Activated T-cell treated with anti-CD3 and anti-CD28 coated beads, Interleukin-2, amount 50 U/mL, for 72 hours (primary cell): Measurements from ENCODE around the gene IGFBP1. TPM values are rescaled to one million over a fixed set of nuclear protein-coding genes. Genes with fewer than 3 reads are reported as not detected.

ENCODE experiments used
- ATAC-seq, 2 donors: fragments of 150-1000 bp; cut with Tn5 transposase; replicated peaks in 1 of 2; 2 replicates each; pipeline ENCODE4 v1.10.0; 2021; ENCODE audit warnings: moderate library complexity in 2 of 2, mild to moderate bottlenecking in 1 of 2
- DNase-seq, 2 donors: peaks; one replicate each; pipeline ENCODE4 v3.0.0; 2021 to 2022; ENCODE audit warnings: mixed read lengths in 1 of 2
- H3K27ac Mint-ChIP-seq: one replicate; pipeline ENCODE4 v1.8.0; 2022; ENCODE audit warnings: mild to moderate bottlenecking, moderate library complexity, mixed read lengths
- H3K27me3 Mint-ChIP-seq: one replicate; pipeline ENCODE4 v1.8.0; 2022; ENCODE audit warnings: low read depth, mixed read lengths
- H3K36me3 Mint-ChIP-seq, 2 donors: one replicate each; pipeline ENCODE4 v1.8.0; 2022; ENCODE audit warnings: mixed read lengths in 2 of 2, mild to moderate bottlenecking in 1 of 2; ENCODE audit not compliant: insufficient read depth in 2 of 2
- H3K4me1 Mint-ChIP-seq: one replicate; pipeline ENCODE4 v1.8.0; 2022; ENCODE audit warnings: low read depth, mixed read lengths
- H3K4me3 Mint-ChIP-seq, 2 donors: one replicate each; pipeline ENCODE4 v1.8.0; 2022; ENCODE audit warnings: mild to moderate bottlenecking in 2 of 2, mixed read lengths in 2 of 2, moderate library complexity in 2 of 2
- H3K9me3 Mint-ChIP-seq, 2 donors: one replicate each; pipeline ENCODE4 v1.8.0; 2022; ENCODE audit warnings: mixed read lengths in 2 of 2
- total RNA-seq, 2 donors: library from RNA; stranded (reverse); gene quantifications; one replicate each; pipeline ENCODE4 v1.2.3, GENCODE V29; 2022

The IGFBP1 gene
- total RNA-seq, 2 donors from 2014 or later = not detected

- Mint-ChIP-seq H3K36me3 (no peaks in the 10 kb centered on the region), H3K4me3 (no peak overlapping the region), H3K27ac (no peak overlapping the region), H3K27me3 (peaks cover 58% of the 10 kb centered on the region), H3K9me3 (no peaks in the 10 kb centered on the region), H3K4me1 (no peaks in the 10 kb centered on the region)
- no peak for ATAC-seq
- no peak for DNase-seq
Measured at GRCh38 chr7:45886931-45887667, 1.2 kb upstream of the IGFBP1 start.

- DNase-seq (no peak), ATAC-seq (no peak)
- no peaks in the 10 kb centered on the region for H3K4me1 Mint-ChIP-seq
- no peaks in the 10 kb centered on the region for H3K36me3 Mint-ChIP-seq
- H3K4me3 Mint-ChIP-seq = no peak overlapping the region
- H3K9me3 Mint-ChIP-seq = no peaks in the 10 kb centered on the region
- H3K27me3 Mint-ChIP-seq = peaks cover 70% of the 10 kb centered on the region
- H3K27ac Mint-ChIP-seq = no peak overlapping the region
Measured at GRCh38 chr7:45888993-45889366, 692 bp downstream of the IGFBP1 start.

DNA sequence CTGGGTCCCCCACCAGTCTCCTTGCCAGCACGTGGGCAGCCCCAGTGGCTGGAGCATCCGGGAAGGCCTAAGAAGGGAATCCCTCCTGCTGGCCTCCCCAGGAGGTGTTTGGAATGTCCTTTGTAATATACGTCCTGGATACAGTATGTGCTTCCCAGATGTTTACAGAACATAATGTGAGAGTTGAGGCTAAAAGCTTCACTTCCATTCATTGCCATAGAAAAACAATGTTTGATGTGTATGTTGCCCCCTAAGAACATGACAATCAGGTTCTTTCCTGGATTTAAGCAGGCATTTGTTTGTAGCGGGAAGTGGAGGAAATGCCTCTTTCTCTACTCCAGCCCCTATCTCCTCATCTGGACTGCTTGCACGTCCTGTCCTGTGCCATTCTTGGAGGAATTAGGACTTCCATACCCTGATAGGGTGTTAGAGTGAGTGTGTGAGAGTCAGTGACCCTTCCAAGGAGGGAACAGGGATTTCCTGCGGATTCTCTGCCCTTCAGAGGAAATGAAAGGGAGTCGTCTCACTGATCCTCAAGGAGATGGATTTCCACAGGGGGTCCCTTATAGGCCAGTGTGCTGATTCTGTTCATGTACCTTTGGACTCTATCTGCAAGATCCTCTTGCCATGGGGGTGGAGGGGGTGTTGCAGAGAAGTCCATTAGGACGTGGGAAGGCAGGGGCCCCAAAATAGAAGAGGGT lies 1.2 kb downstream of the IGFBP1 start:
- Mint-ChIP-seq H3K4me3 (no peak overlapping the region), H3K27ac (no peak overlapping the region), H3K4me1 (no peaks in the 10 kb centered on the region), H3K9me3 (no peaks in the 10 kb centered on the region), H3K27me3 (peaks cover 70% of the 10 kb centered on the region), H3K36me3 (no peaks in the 10 kb centered on the region)
- ATAC-seq (no peak), DNase-seq (no peak)

- H3K27me3 Mint-ChIP-seq = peaks cover 65% of the 10 kb centered on the region
Measured at GRCh38 chr7:45890125-45890901, 2.0 kb downstream of the IGFBP1 start.

GRCh38 chr7:45890902-45891461 lies 2.7 kb downstream of the IGFBP1 start:
- ATAC-seq (no peak), DNase-seq (no peak)
- H3K36me3 Mint-ChIP-seq = no peaks in the 10 kb centered on the region
- H3K4me1 Mint-ChIP-seq = no peaks in the 10 kb centered on the region
- no peak overlapping the region for H3K27ac Mint-ChIP-seq
- H3K27me3 Mint-ChIP-seq = peaks cover 69% of the 10 kb centered on the region
- H3K9me3 Mint-ChIP-seq = no peaks in the 10 kb centered on the region
- H3K4me3 Mint-ChIP-seq = no peak overlapping the region

More at GRCh38 chr7:45890125-45890901, 2.0 kb downstream of the IGFBP1 start:
- Mint-ChIP-seq H3K9me3 (no peaks in the 10 kb centered on the region), H3K27ac (no peak overlapping the region), H3K36me3 (no peaks in the 10 kb centered on the region), H3K4me3 (no peak overlapping the region), H3K4me1 (no peaks in the 10 kb centered on the region)
- DNase-seq = no peak
- no peak for ATAC-seq

GRCh38 chr7:45891462-45892402 lies 3.4 kb downstream of the IGFBP1 start:
- Mint-ChIP-seq H3K27me3 (peaks cover 68% of the 10 kb centered on the region), H3K36me3 (no peaks in the 10 kb centered on the region)

GRCh38 chr7:45892407-45893035 lies 4.2 kb downstream of the IGFBP1 start:
- Mint-ChIP-seq H3K27ac (no peak overlapping the region), H3K36me3 (no peaks in the 10 kb centered on the region), H3K4me1 (no peaks in the 10 kb centered on the region), H3K9me3 (no peaks in the 10 kb centered on the region), H3K4me3 (no peak overlapping the region), H3K27me3 (peaks cover 60% of the 10 kb centered on the region)
- ATAC-seq = no peak
- no peak for DNase-seq

More at GRCh38 chr7:45891462-45892402, 3.4 kb downstream of the IGFBP1 start:
- Mint-ChIP-seq H3K4me3 (no peak overlapping the region), H3K9me3 (no peaks in the 10 kb centered on the region), H3K27ac (no peak overlapping the region), H3K4me1 (no peaks in the 10 kb centered on the region)
- ATAC-seq (no peak), DNase-seq (no peak)

- no peak for DNase-seq
- H3K36me3 Mint-ChIP-seq = no peaks in the 10 kb centered on the region
- H3K27ac Mint-ChIP-seq = no peak overlapping the region
- no peaks in the 10 kb centered on the region for H3K4me1 Mint-ChIP-seq
- ATAC-seq = no peak
- peaks cover 51% of the 10 kb centered on the region for H3K27me3 Mint-ChIP-seq
- H3K4me3 Mint-ChIP-seq = no peak overlapping the region
- no peaks in the 10 kb centered on the region for H3K9me3 Mint-ChIP-seq
Measured at GRCh38 chr7:45893374-45893995, 5.2 kb downstream of the IGFBP1 start.

- peaks cover 47% of the 10 kb centered on the region for H3K27me3 Mint-ChIP-seq
- ATAC-seq = no peak
- H3K9me3 Mint-ChIP-seq = no peaks in the 10 kb centered on the region
- H3K36me3 Mint-ChIP-seq = no peaks in the 10 kb centered on the region
- no peak overlapping the region for H3K4me3 Mint-ChIP-seq
- no peak for DNase-seq
- H3K4me1 Mint-ChIP-seq = no peaks in the 10 kb centered on the region
- H3K27ac Mint-ChIP-seq = no peak overlapping the region
Measured at GRCh38 chr7:45893996-45894664, 5.8 kb downstream of the IGFBP1 start.

DNA sequence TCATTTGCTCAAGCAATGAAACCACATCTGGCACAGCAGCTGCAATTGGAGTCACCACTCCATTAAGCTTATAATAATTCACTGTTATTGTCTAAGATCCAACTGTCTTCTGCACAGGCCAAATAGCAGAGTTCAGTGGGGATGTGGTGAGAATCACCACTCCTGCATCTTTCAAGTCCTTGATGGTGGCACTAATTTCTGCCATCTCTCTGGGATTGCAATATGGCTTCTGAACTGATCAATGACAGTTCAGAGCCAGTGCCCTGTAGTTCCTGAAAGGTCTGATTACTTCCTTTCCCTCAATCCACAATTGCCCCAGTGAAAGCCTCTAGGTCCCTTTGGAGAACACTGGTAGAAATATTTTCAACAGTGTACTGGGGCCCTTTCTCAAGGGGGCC lies 6.4 kb downstream of the IGFBP1 start:
- DNase-seq (no peak), ATAC-seq (no peak)
- Mint-ChIP-seq H3K27me3 (peaks cover 42% of the 10 kb centered on the region), H3K36me3 (no peaks in the 10 kb centered on the region), H3K4me3 (no peak overlapping the region), H3K27ac (no peak overlapping the region), H3K4me1 (no peaks in the 10 kb centered on the region), H3K9me3 (no peaks in the 10 kb centered on the region)

DNA sequence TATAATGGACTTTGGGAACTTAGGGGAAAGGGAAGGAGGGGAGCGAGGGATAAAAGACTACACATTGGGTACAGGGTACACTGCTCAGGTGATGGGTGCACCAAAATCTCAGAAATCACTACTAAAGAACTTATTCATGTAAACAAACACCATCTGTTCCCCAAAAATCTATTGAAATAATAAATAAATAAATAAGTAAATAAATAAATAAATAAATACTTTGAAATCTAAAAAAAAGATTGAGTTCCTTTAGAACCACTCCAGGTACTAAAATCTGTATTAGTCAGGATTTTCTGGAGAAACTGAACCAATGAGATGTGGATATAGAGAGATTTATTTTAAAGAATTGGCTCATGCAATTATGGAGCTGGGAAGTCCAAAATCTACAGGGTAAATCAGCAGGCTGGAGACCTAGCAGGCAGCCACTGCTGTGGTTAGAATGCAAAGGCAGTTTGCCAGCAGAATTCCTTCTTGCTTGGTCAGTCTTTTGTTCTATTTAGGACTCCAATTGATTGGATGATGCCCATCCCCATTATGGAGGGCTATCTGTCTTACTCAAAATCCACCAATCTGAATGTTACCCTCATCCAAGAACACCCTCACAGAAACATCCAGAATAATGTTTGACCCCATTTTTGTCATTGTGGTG lies 8.9 kb downstream of the IGFBP1 start:
- ATAC-seq = no peak
- Mint-ChIP-seq H3K9me3 (no peaks in the 10 kb centered on the region), H3K4me3 (no peak overlapping the region), H3K27ac (no peak overlapping the region), H3K4me1 (no peaks in the 10 kb centered on the region), H3K27me3 (peaks cover 28% of the 10 kb centered on the region), H3K36me3 (no peaks in the 10 kb centered on the region)
- no peak for DNase-seq
